Calu3 (cell line): ENCODE measurements around the gene LSR. TPM values are rescaled to one million over a fixed set of nuclear protein-coding genes. Genes with fewer than 3 reads are reported as not detected.

Experiments
- BruUV-seq: library from RNA; stranded (reverse); fragments of 400-500 nt; replicated peaks from 2 replicates; lab custom pipeline; 2021; lab: Mats Ljungman, UMichigan
- CTCF ChIA-PET: fragments of 300-600 bp; sonication (Branson Sonifier 250); formaldehyde crosslinking; loops from one replicate; lab custom pipeline; 2022; ENCODE audit warnings: antibody characterized with exemption; lab: Charles Lee
- DNase-seq: peaks from one replicate; pipeline ENCODE4 v3.0.0; 2022
- H3K27ac Mint-ChIP-seq: one replicate; pipeline ENCODE4 v1.8.0; 2022; ENCODE audit warnings: mixed read lengths; ENCODE audit not compliant: unreplicated experiment
- H3K27me3 Mint-ChIP-seq: one replicate; pipeline ENCODE4 v1.8.0; 2022; ENCODE audit warnings: mixed read lengths; ENCODE audit not compliant: unreplicated experiment
- H3K36me3 Mint-ChIP-seq: one replicate; pipeline ENCODE4 v1.8.0; 2022; ENCODE audit warnings: mild to moderate bottlenecking, moderate library complexity, mixed read lengths; ENCODE audit not compliant: insufficient read depth, unreplicated experiment
- H3K4me1 Mint-ChIP-seq: one replicate; pipeline ENCODE4 v1.8.0; 2022; ENCODE audit warnings: mild to moderate bottlenecking, low read depth, mixed read lengths; ENCODE audit not compliant: unreplicated experiment
- H3K4me3 Mint-ChIP-seq: one replicate; pipeline ENCODE4 v1.8.0; 2022; ENCODE audit warnings: mild to moderate bottlenecking, low read depth, moderate library complexity, mixed read lengths; ENCODE audit not compliant: unreplicated experiment
- H3K9me3 Mint-ChIP-seq: one replicate; pipeline ENCODE4 v1.8.0; 2022; ENCODE audit warnings: low read depth, mixed read lengths; ENCODE audit not compliant: unreplicated experiment
- intact Hi-C: fragments of 100-400 bp; cut with micrococcal nuclease; formaldehyde crosslinking; loops from one replicate; pipeline ENCODE4 v1.10.0; 2022; ENCODE audit not compliant: unreplicated experiment
- total RNA-seq: library from RNA; stranded (reverse); gene quantifications from 2 replicates; pipeline ENCODE4 v1.2.3, GENCODE V29; 2022
- TF ChIP-seq, protein P1 (sequence below): fragments of 200-600 bp; IDR thresholded peaks from one replicate; pipeline ENCODE4 v1.8.0; 2022; ENCODE audit warnings: antibody characterized with exemption; ENCODE audit not compliant: unreplicated experiment

Gene LSR
- total RNA-seq, 1 experiment from 2014 or later, result 494 TPM

DNA sequence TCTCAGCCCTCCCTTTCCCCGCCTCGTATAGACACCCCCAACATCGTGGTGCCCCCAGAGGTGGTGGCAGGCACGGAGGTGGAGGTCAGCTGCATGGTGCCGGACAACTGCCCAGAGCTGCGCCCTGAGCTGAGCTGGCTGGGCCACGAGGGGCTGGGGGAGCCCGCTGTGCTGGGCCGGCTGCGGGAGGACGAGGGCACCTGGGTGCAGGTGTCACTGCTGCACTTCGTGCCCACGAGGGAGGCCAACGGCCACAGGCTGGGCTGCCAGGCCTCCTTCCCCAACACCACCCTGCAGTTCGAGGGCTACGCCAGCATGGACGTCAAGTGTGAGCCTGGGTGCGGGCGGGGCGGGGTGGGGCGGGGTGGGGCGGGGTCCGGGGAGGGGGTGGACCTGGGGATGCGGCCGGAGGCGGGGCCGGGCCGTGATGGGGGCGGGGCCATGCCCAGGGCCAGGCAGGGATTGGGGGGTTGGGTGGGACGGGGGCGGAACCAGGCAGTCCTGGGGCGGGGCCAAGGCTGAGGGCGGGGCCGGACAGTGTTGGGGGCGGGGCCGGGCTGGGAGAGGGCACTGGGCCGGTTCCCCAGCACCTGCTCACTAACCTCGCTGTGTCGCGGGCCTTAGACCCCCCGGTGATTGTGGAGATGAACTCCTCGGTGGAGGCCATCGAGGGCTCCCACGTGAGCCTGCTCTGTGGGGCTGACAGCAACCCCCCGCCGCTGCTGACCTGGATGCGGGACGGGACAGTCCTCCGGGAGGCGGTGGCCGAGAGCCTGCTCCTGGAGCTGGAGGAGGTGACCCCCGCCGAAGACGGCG lies 50.9 kb downstream of the LSR start:
- H3K27me3 Mint-ChIP-seq, result peaks cover under 1% of the 10 kb centered on the region
- no peaks in the 10 kb centered on the region for H3K4me1 Mint-ChIP-seq
- no peak overlapping the region for H3K27ac Mint-ChIP-seq
- TF ChIP-seq, protein P1, sequence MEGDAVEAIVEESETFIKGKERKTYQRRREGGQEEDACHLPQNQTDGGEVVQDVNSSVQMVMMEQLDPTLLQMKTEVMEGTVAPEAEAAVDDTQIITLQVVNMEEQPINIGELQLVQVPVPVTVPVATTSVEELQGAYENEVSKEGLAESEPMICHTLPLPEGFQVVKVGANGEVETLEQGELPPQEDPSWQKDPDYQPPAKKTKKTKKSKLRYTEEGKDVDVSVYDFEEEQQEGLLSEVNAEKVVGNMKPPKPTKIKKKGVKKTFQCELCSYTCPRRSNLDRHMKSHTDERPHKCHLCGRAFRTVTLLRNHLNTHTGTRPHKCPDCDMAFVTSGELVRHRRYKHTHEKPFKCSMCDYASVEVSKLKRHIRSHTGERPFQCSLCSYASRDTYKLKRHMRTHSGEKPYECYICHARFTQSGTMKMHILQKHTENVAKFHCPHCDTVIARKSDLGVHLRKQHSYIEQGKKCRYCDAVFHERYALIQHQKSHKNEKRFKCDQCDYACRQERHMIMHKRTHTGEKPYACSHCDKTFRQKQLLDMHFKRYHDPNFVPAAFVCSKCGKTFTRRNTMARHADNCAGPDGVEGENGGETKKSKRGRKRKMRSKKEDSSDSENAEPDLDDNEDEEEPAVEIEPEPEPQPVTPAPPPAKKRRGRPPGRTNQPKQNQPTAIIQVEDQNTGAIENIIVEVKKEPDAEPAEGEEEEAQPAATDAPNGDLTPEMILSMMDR, result no peak
- no peak for DNase-seq
- intact Hi-C loops, result no loop called here
- no peaks in the 10 kb centered on the region for H3K36me3 Mint-ChIP-seq
- CTCF ChIA-PET, result no interaction called here
- no peaks in the 10 kb centered on the region for H3K9me3 Mint-ChIP-seq
- H3K4me3 Mint-ChIP-seq, result no peak overlapping the region
- no TSS peak for BruUV-seq

- H3K27ac Mint-ChIP-seq, result no peak overlapping the region
- no peaks in the 10 kb centered on the region for H3K4me1 Mint-ChIP-seq
- H3K27me3 Mint-ChIP-seq, result no peaks in the 10 kb centered on the region
- no peak for DNase-seq
- TF ChIP-seq, protein P1, result no peak
- CTCF ChIA-PET, result no interaction called here
- intact Hi-C loops, result no loop called here
- H3K4me3 Mint-ChIP-seq, result no peak overlapping the region
- BruUV-seq, result no TSS peak
- no peaks in the 10 kb centered on the region for H3K36me3 Mint-ChIP-seq
- no peaks in the 10 kb centered on the region for H3K9me3 Mint-ChIP-seq
These were observed 51.5 kb downstream of the LSR start for GRCh38 chr19:35300339-35300649.

DNA sequence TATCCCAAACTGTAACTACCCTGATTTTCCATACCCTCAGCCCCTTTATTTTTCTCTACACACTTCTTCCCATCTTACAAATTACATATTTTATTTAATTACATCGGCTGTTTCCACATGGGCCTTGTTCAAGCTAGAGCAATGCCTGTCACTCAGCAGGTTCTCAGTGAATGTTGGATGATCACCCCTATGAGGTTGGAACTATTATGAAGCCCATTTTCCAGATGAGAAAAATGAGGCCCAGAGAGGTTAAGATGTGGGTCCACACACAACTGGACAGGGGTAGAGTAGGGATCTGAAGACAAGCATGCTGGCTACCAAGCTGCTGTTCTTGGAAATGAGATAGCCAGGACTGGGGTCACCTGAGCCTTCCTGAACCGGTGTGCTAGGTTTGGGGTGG lies 53.2 kb downstream of the LSR start:
- H3K27ac Mint-ChIP-seq, result no peak overlapping the region
- intact Hi-C loops, result no loop called here

DNA sequence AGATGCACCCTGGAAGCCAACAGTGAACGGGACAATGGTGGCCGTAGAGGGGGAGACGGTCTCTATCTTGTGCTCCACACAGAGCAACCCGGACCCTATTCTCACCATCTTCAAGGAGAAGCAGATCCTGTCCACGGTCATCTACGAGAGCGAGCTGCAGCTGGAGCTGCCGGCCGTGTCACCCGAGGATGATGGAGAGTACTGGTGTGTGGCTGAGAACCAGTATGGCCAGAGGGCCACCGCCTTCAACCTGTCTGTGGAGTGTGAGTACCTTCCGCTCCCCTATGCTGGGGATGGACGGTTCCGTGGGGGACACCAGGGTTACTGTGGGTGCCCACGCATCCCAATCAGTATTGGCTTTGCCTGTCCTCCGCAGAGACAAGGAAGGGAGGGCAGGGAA lies 53.6 kb downstream of the LSR start:
- Mint-ChIP-seq H3K4me1 (peaks cover 6% of the 10 kb centered on the region), H3K27me3 (no peaks in the 10 kb centered on the region), H3K4me3 (no peak overlapping the region), H3K9me3 (no peaks in the 10 kb centered on the region), H3K36me3 (no peaks in the 10 kb centered on the region), H3K27ac (no peak overlapping the region)
- CTCF ChIA-PET, result interaction anchor here (0.7 kb wide), 1 partner anchor 11 kb away, joined by 3 read pairs; no protein-coding TSS in a partner anchor
- intact Hi-C loops, result no loop called here
- BruUV-seq, result no TSS peak
- TF ChIP-seq, protein P1, result no peak
- no peak for DNase-seq

More for the DNA sequence above, 53.2 kb downstream of the LSR start:
- no peak for DNase-seq
- H3K9me3 Mint-ChIP-seq, result no peaks in the 10 kb centered on the region
- H3K4me3 Mint-ChIP-seq, result no peak overlapping the region
- no TSS peak for BruUV-seq
- CTCF ChIA-PET, result no interaction called here
- peaks cover 5% of the 10 kb centered on the region for H3K4me1 Mint-ChIP-seq
- H3K36me3 Mint-ChIP-seq, result no peaks in the 10 kb centered on the region
- H3K27me3 Mint-ChIP-seq, result no peaks in the 10 kb centered on the region
- TF ChIP-seq, protein P1, result no peak
